H1 (cell line): ENCODE measurements around the gene PHETA1.

Experiments used
- MAFK ChIP-seq: IDR thresholded peaks from 2 replicates; pipeline ENCODE4 v1.6.1; 2012; ENCODE audit warnings: low read depth, mild to moderate bottlenecking, improper control_type of control experiment, low read length
- MAX ChIP-seq: IDR thresholded peaks from 2 replicates; pipeline ENCODE4 v1.6.1; 2012; ENCODE audit warnings: inconsistent platforms
- NRF1 ChIP-seq: IDR thresholded peaks from 2 replicates; pipeline ENCODE4 v1.6.1; 2011; ENCODE audit warnings: mild to moderate bottlenecking, low read depth, low read length, improper control_type of control experiment
- POLR2A ChIP-seq, 2 experiments: IDR thresholded peaks; 1 replicate in 1 of 2; 2 replicates in 1 of 2; pipeline ENCODE4 v1.6.1; 2011; ENCODE audit warnings: low read depth in 2 of 2, low read length in 2 of 2, mild to moderate bottlenecking in 2 of 2; ENCODE audit errors: control extremely low read depth in 1 of 2
- POLR2AphosphoS5 ChIP-seq: IDR thresholded peaks from 2 replicates; pipeline ENCODE4 v1.6.1; 2011; ENCODE audit warnings: low read depth, low read length
- SP1 ChIP-seq: IDR thresholded peaks from 2 replicates; pipeline ENCODE4 v1.6.1; 2011; ENCODE audit warnings: low read depth, low read length
- TCF12 ChIP-seq: IDR thresholded peaks from 2 replicates; pipeline ENCODE4 v1.6.1; 2011; ENCODE audit warnings: low read depth, mild to moderate bottlenecking, low read length
- YY1 ChIP-seq: IDR thresholded peaks from 2 replicates; pipeline ENCODE4 v1.6.1; 2011; ENCODE audit warnings: low read depth, mild to moderate bottlenecking, low read length
- TF ChIP-seq, protein P1 (sequence below), 3 experiments: IDR thresholded peaks; 1 replicate in 2 of 3; 2 replicates in 1 of 3; pipeline versions ENCODE4 v1.5.1 to v1.6.1; 2011; ENCODE audit warnings: low read length in 3 of 3, mild to moderate bottlenecking in 3 of 3, inconsistent platforms in 2 of 3, low read depth in 1 of 3, moderate library complexity in 1 of 3; ENCODE audit not compliant: insufficient read depth in 1 of 3; ENCODE audit errors: control extremely low read depth in 1 of 3

- 0 out of 2 replicates have a peak, but pooled peaks have one; percentile 49 for TF ChIP-seq TCF12
- TF ChIP-seq, protein P1, sequence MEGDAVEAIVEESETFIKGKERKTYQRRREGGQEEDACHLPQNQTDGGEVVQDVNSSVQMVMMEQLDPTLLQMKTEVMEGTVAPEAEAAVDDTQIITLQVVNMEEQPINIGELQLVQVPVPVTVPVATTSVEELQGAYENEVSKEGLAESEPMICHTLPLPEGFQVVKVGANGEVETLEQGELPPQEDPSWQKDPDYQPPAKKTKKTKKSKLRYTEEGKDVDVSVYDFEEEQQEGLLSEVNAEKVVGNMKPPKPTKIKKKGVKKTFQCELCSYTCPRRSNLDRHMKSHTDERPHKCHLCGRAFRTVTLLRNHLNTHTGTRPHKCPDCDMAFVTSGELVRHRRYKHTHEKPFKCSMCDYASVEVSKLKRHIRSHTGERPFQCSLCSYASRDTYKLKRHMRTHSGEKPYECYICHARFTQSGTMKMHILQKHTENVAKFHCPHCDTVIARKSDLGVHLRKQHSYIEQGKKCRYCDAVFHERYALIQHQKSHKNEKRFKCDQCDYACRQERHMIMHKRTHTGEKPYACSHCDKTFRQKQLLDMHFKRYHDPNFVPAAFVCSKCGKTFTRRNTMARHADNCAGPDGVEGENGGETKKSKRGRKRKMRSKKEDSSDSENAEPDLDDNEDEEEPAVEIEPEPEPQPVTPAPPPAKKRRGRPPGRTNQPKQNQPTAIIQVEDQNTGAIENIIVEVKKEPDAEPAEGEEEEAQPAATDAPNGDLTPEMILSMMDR (IDR thresholded peaks at IDR 0.05; ENCODE audit: control extremely low read depth in 1 of 3, insufficient read depth in 1 of 3, low read depth in 1 of 3, low read length in 3 of 3), result peak; percentile 63 to 67 (median 66)
- TF ChIP-seq POLR2A (IDR thresholded peaks at IDR 0.05; ENCODE audit: control extremely low read depth in 1 of 2, low read depth in 2 of 2, low read length in 2 of 2), result peak in 1 of 2 experiments; percentile 71; a peak in 2 of 3 replicates
- TF ChIP-seq MAX, result peak; percentile 79
- no peak for TF ChIP-seq NRF1
- no peak; the same call in 1 of the 2 replicates for TF ChIP-seq SP1
- TF ChIP-seq YY1, result no peak
- TF ChIP-seq POLR2AphosphoS5, result no peak
- TF ChIP-seq MAFK, result no peak
Measured at GRCh38 chr12:111405149-111405858, 36.4 kb upstream of the PHETA1 start.
